ENCODE measurements around the gene PKNOX1.
"Not testable (repeated sequence)": the region's sequence is repeated elsewhere in the genome, so short reads cannot be mapped to it uniquely, and the experiment has no call there.

- not testable (repeated sequence) for TF ChIP-seq ZKSCAN1 (IDR thresholded peaks at IDR 0.05; ENCODE audit: low read depth, low read length); MTA1 (IDR thresholded peaks at IDR 0.05; ENCODE audit: borderline replicate concordance); BRF1 (IDR thresholded peaks at IDR 0.05; ENCODE audit: borderline replicate concordance, extremely low read depth, insufficient read length); SREBF2 (CRISPR knock-in tag; IDR thresholded peaks at IDR 0.05); STAG1 (CRISPR knock-in tag; IDR thresholded peaks at IDR 0.05; ENCODE audit: borderline replicate concordance); CHD2 (IDR thresholded peaks at IDR 0.05; ENCODE audit: low read depth, low read length); NFYB (IDR thresholded peaks at IDR 0.05; ENCODE audit: extremely low read depth, insufficient read length); HNRNPUL1 (IDR thresholded peaks at IDR 0.05; ENCODE audit: low read length); SRF (CRISPR knock-in tag; IDR thresholded peaks at IDR 0.05); SP1 (CRISPR knock-in tag; IDR thresholded peaks at IDR 0.05); BCOR (IDR thresholded peaks at IDR 0.05); MYC (IDR thresholded peaks at IDR 0.05; ENCODE audit: low read depth, low read length); MYC (CRISPR knock-in tag; IDR thresholded peaks at IDR 0.05; ENCODE audit: borderline replicate concordance, low read depth)
- TF ChIP-seq, protein P1, sequence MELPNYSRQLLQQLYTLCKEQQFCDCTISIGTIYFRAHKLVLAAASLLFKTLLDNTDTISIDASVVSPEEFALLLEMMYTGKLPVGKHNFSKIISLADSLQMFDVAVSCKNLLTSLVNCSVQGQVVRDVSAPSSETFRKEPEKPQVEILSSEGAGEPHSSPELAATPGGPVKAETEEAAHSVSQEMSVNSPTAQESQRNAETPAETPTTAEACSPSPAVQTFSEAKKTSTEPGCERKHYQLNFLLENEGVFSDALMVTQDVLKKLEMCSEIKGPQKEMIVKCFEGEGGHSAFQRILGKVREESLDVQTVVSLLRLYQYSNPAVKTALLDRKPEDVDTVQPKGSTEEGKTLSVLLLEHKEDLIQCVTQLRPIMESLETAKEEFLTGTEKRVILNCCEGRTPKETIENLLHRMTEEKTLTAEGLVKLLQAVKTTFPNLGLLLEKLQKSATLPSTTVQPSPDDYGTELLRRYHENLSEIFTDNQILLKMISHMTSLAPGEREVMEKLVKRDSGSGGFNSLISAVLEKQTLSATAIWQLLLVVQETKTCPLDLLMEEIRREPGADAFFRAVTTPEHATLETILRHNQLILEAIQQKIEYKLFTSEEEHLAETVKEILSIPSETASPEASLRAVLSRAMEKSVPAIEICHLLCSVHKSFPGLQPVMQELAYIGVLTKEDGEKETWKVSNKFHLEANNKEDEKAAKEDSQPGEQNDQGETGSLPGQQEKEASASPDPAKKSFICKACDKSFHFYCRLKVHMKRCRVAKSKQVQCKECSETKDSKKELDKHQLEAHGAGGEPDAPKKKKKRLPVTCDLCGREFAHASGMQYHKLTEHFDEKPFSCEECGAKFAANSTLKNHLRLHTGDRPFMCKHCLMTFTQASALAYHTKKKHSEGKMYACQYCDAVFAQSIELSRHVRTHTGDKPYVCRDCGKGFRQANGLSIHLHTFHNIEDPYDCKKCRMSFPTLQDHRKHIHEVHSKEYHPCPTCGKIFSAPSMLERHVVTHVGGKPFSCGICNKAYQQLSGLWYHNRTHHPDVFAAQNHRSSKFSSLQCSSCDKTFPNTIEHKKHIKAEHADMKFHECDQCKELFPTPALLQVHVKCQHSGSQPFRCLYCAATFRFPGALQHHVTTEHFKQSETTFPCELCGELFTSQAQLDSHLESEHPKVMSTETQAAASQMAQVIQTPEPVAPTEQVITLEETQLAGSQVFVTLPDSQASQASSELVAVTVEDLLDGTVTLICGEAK (IDR thresholded peaks at IDR 0.05) = not testable (repeated sequence)
- TF ChIP-seq, protein P1 (CRISPR knock-in tag; IDR thresholded peaks at IDR 0.05) = not testable (repeated sequence)
These were observed 98.4 kb downstream of the PKNOX1 start for GRCh38 chr21:43072742-43073141.

Measured in K562 (cell line).